Glomerular endothelial cell (primary cell): ENCODE data around the gene KREMEN2. TPM values are rescaled to one million over a fixed set of nuclear protein-coding genes. Genes with fewer than 3 reads are reported as not detected.

Source experiments
- total RNA-seq: library from RNA; depleted of rRNA; stranded (reverse); fragments of >200 nt; gene quantifications from 2 replicates; pipeline ENCODE4 v1.2.3, GENCODE V29; 2015

Gene KREMEN2
- total RNA-seq, 1 donor from 2014 or later = not detected

Other genes starting within 250 kb of the KREMEN2 start
- gene PRSS27, start 244.1 kb upstream of the KREMEN2 start, total RNA-seq = 0.05 and 1.1 TPM in 2 replicates
- 117 and 239 TPM in 2 replicates for gene SRRM2, start 211.6 kb upstream of the KREMEN2 start, total RNA-seq
- 231 and 338 TPM in 2 replicates for gene ELOB, start 187.0 kb upstream of the KREMEN2 start, total RNA-seq
- not detected in 2 replicates for gene PRSS33, start 176.7 kb upstream of the KREMEN2 start, total RNA-seq
- not detected in 2 replicates for gene PRSS41, start 165.8 kb upstream of the KREMEN2 start, total RNA-seq
- not detected in 2 replicates for gene PRSS21, start 147.0 kb upstream of the KREMEN2 start, total RNA-seq
- 0.99 TPM in 1 of 2 replicates, not detected in the other for gene ZG16B, start 134.0 kb upstream of the KREMEN2 start, total RNA-seq
- gene PRSS22, start 106.1 kb upstream of the KREMEN2 start, total RNA-seq = 0.44 TPM in 1 of 2 replicates, not detected in the other
- 81.6 and 96.0 TPM in 2 replicates for gene FLYWCH2, start 81.1 kb upstream of the KREMEN2 start, total RNA-seq
- 49.2 and 56.5 TPM in 2 replicates for gene FLYWCH1, start 52.3 kb upstream of the KREMEN2 start, total RNA-seq
- 10.7 and 14.9 TPM in 2 replicates for gene PAQR4, start 5.1 kb downstream of the KREMEN2 start, total RNA-seq
- 9.0 and 12.9 TPM in 2 replicates for gene PKMYT1, start 16.2 kb downstream of the KREMEN2 start, total RNA-seq
- gene CLDN9, start 48.6 kb downstream of the KREMEN2 start, total RNA-seq = not detected in 2 replicates
- gene CLDN6, start 53.9 kb downstream of the KREMEN2 start, total RNA-seq = 0.12 and 12.9 TPM in 2 replicates
- 202 and 204 TPM in 2 replicates for gene TNFRSF12A, start 56.1 kb downstream of the KREMEN2 start, total RNA-seq
- gene HCFC1R1, start 59.7 kb downstream of the KREMEN2 start, total RNA-seq = 24.7 and 32.6 TPM in 2 replicates
- 20.7 and 28.9 TPM in 2 replicates for gene THOC6, start 59.8 kb downstream of the KREMEN2 start, total RNA-seq
- not detected in 2 replicates for gene BICDL2, start 72.7 kb downstream of the KREMEN2 start, total RNA-seq
- gene MMP25, start 82.3 kb downstream of the KREMEN2 start, total RNA-seq = 0.05 and 0.35 TPM in 2 replicates
- gene IL32, start 101.4 kb downstream of the KREMEN2 start, total RNA-seq = 960 and 1,559 TPM in 2 replicates
- not detected in 2 replicates for gene ZSCAN10, start 135.0 kb downstream of the KREMEN2 start, total RNA-seq
- 19.8 and 26.3 TPM in 2 replicates for gene ZNF205, start 148.3 kb downstream of the KREMEN2 start, total RNA-seq
- 7.5 and 15.1 TPM in 2 replicates for gene ZNF213, start 170.8 kb downstream of the KREMEN2 start, total RNA-seq
- not detected in 2 replicates for gene OR1F1, start 223.9 kb downstream of the KREMEN2 start, total RNA-seq